T-helper 1 cell treated with Interleukin-12 subunit alpha and Interleukin-12 subunit beta and Interleukin-4 antibody, amounts not matched to agents 30 μg/mL and 1 μg/mL, for 36 hours (primary cell): ENCODE data around the gene CABYR.

Experiments used
- H3K27ac Mint-ChIP-seq: one replicate; pipeline ENCODE4 v1.8.0; 2021; ENCODE audit warnings: mild to moderate bottlenecking, mixed read lengths
- H3K27me3 Mint-ChIP-seq: one replicate; pipeline ENCODE4 v1.8.0; 2021; ENCODE audit warnings: low read depth, mixed read lengths
- H3K36me3 Mint-ChIP-seq: one replicate; pipeline ENCODE4 v1.8.0; 2021; ENCODE audit warnings: low read depth, mixed read lengths
- H3K4me1 Mint-ChIP-seq: one replicate; pipeline ENCODE4 v1.8.0; 2021; ENCODE audit warnings: low read depth, mixed read lengths
- H3K4me3 Mint-ChIP-seq: one replicate; pipeline ENCODE4 v1.8.0; 2021; ENCODE audit warnings: mild to moderate bottlenecking, moderate library complexity, mixed read lengths
- H3K9me3 Mint-ChIP-seq: one replicate; pipeline ENCODE4 v1.8.0; 2021; ENCODE audit warnings: mixed read lengths

CABYR gene

GRCh38 chr18:24160086-24160485 is 21.2 kb downstream of the CABYR start:
- no peaks in the 10 kb centered on the region for H3K4me1 Mint-ChIP-seq
- no peaks in the 10 kb centered on the region for H3K27me3 Mint-ChIP-seq
- H3K36me3 Mint-ChIP-seq: no peaks in the 10 kb centered on the region

GRCh38 chr18:24161304-24161703 is 22.4 kb downstream of the CABYR start:
- no peaks in the 10 kb centered on the region for H3K36me3 Mint-ChIP-seq
- no peak overlapping the region for H3K27ac Mint-ChIP-seq
- H3K27me3 Mint-ChIP-seq: no peaks in the 10 kb centered on the region
- no peaks in the 10 kb centered on the region for H3K9me3 Mint-ChIP-seq
- no peaks in the 10 kb centered on the region for H3K4me1 Mint-ChIP-seq
- no peak overlapping the region for H3K4me3 Mint-ChIP-seq

More at GRCh38 chr18:24160086-24160485, 21.2 kb downstream of the CABYR start:
- H3K27ac Mint-ChIP-seq: no peak overlapping the region
- no peak overlapping the region for H3K4me3 Mint-ChIP-seq
- H3K9me3 Mint-ChIP-seq: no peaks in the 10 kb centered on the region

- no peaks in the 10 kb centered on the region for H3K9me3 Mint-ChIP-seq
- no peak overlapping the region for H3K4me3 Mint-ChIP-seq
- no peaks in the 10 kb centered on the region for H3K4me1 Mint-ChIP-seq
- no peaks in the 10 kb centered on the region for H3K27me3 Mint-ChIP-seq
- no peak overlapping the region for H3K27ac Mint-ChIP-seq
- no peaks in the 10 kb centered on the region for H3K36me3 Mint-ChIP-seq
Measured at GRCh38 chr18:24168496-24168895, 29.6 kb downstream of the CABYR start.

GRCh38 chr18:24170360-24170759 is 31.5 kb downstream of the CABYR start:
- Mint-ChIP-seq H3K9me3 (no peaks in the 10 kb centered on the region), H3K36me3 (peaks cover 2% of the 10 kb centered on the region), H3K4me1 (peaks cover 3% of the 10 kb centered on the region), H3K27me3 (no peaks in the 10 kb centered on the region), H3K27ac (no peak overlapping the region), H3K4me3 (no peak overlapping the region)

- Mint-ChIP-seq H3K4me1 (peaks cover 3% of the 10 kb centered on the region), H3K36me3 (peaks cover 2% of the 10 kb centered on the region), H3K27ac (no peak overlapping the region), H3K4me3 (no peak overlapping the region), H3K27me3 (no peaks in the 10 kb centered on the region), H3K9me3 (no peaks in the 10 kb centered on the region)
Measured at GRCh38 chr18:24173997-24174396, 35.1 kb downstream of the CABYR start.

- Mint-ChIP-seq H3K4me1 (peaks cover 3% of the 10 kb centered on the region), H3K36me3 (peaks cover 2% of the 10 kb centered on the region), H3K9me3 (no peaks in the 10 kb centered on the region), H3K4me3 (no peak overlapping the region), H3K27me3 (no peaks in the 10 kb centered on the region), H3K27ac (no peak overlapping the region)
Measured at GRCh38 chr18:24176727-24177416, 38.0 kb downstream of the CABYR start.

- peaks cover 3% of the 10 kb centered on the region for H3K4me1 Mint-ChIP-seq
- no peak overlapping the region for H3K4me3 Mint-ChIP-seq
- H3K27ac Mint-ChIP-seq: no peak overlapping the region
Measured at GRCh38 chr18:24177499-24178133, 38.8 kb downstream of the CABYR start.

GRCh38 chr18:24180048-24180447 is 41.2 kb downstream of the CABYR start:
- Mint-ChIP-seq H3K4me1 (no peaks in the 10 kb centered on the region), H3K36me3 (no peaks in the 10 kb centered on the region), H3K9me3 (no peaks in the 10 kb centered on the region), H3K27me3 (no peaks in the 10 kb centered on the region), H3K4me3 (no peak overlapping the region), H3K27ac (no peak overlapping the region)

More at GRCh38 chr18:24177499-24178133, 38.8 kb downstream of the CABYR start:
- peaks cover 2% of the 10 kb centered on the region for H3K36me3 Mint-ChIP-seq
- H3K9me3 Mint-ChIP-seq: no peaks in the 10 kb centered on the region
- no peaks in the 10 kb centered on the region for H3K27me3 Mint-ChIP-seq

- H3K27me3 Mint-ChIP-seq: peaks cover 1% of the 10 kb centered on the region
- no peaks in the 10 kb centered on the region for H3K9me3 Mint-ChIP-seq
- no peaks in the 10 kb centered on the region for H3K4me1 Mint-ChIP-seq
- H3K27ac Mint-ChIP-seq: no peak overlapping the region
- H3K36me3 Mint-ChIP-seq: no peaks in the 10 kb centered on the region
- no peak overlapping the region for H3K4me3 Mint-ChIP-seq
Measured at GRCh38 chr18:24181806-24182205, 42.9 kb downstream of the CABYR start.

- H3K9me3 Mint-ChIP-seq: no peaks in the 10 kb centered on the region
Measured at GRCh38 chr18:24185805-24186204, 46.9 kb downstream of the CABYR start.

GRCh38 chr18:24187049-24187448 is 48.2 kb downstream of the CABYR start:
- Mint-ChIP-seq H3K4me1 (no peaks in the 10 kb centered on the region), H3K36me3 (no peaks in the 10 kb centered on the region), H3K9me3 (no peaks in the 10 kb centered on the region), H3K4me3 (no peak overlapping the region), H3K27ac (no peak overlapping the region), H3K27me3 (peaks cover 25% of the 10 kb centered on the region)

More at GRCh38 chr18:24185805-24186204, 46.9 kb downstream of the CABYR start:
- H3K4me1 Mint-ChIP-seq: no peaks in the 10 kb centered on the region
- H3K36me3 Mint-ChIP-seq: no peaks in the 10 kb centered on the region
- no peak overlapping the region for H3K4me3 Mint-ChIP-seq
- H3K27me3 Mint-ChIP-seq: peaks cover 22% of the 10 kb centered on the region
- H3K27ac Mint-ChIP-seq: no peak overlapping the region

GRCh38 chr18:24187689-24188088 is 48.8 kb downstream of the CABYR start:
- Mint-ChIP-seq H3K36me3 (no peaks in the 10 kb centered on the region), H3K9me3 (no peaks in the 10 kb centered on the region), H3K27ac (no peak overlapping the region), H3K4me3 (no peak overlapping the region), H3K4me1 (no peaks in the 10 kb centered on the region), H3K27me3 (peaks cover 31% of the 10 kb centered on the region)

- Mint-ChIP-seq H3K4me1 (no peaks in the 10 kb centered on the region), H3K27me3 (peaks cover 33% of the 10 kb centered on the region), H3K4me3 (no peak overlapping the region), H3K9me3 (no peaks in the 10 kb centered on the region), H3K36me3 (no peaks in the 10 kb centered on the region), H3K27ac (no peak overlapping the region)
Measured at GRCh38 chr18:24188120-24188519, 49.3 kb downstream of the CABYR start.

GRCh38 chr18:24189007-24189528 is 50.2 kb downstream of the CABYR start:
- H3K4me3 Mint-ChIP-seq: no peak overlapping the region
- peaks cover 38% of the 10 kb centered on the region for H3K27me3 Mint-ChIP-seq
- no peaks in the 10 kb centered on the region for H3K9me3 Mint-ChIP-seq
- H3K27ac Mint-ChIP-seq: no peak overlapping the region
- H3K4me1 Mint-ChIP-seq: no peaks in the 10 kb centered on the region
- H3K36me3 Mint-ChIP-seq: no peaks in the 10 kb centered on the region

GRCh38 chr18:24189664-24190346 is 50.9 kb downstream of the CABYR start:
- no peaks in the 10 kb centered on the region for H3K4me1 Mint-ChIP-seq
- no peak overlapping the region for H3K27ac Mint-ChIP-seq
- H3K9me3 Mint-ChIP-seq: no peaks in the 10 kb centered on the region
- H3K4me3 Mint-ChIP-seq: no peak overlapping the region
- H3K36me3 Mint-ChIP-seq: no peaks in the 10 kb centered on the region
- peaks cover 38% of the 10 kb centered on the region for H3K27me3 Mint-ChIP-seq
